Hematopoietic multipotent progenitor cell treated with erythropoietin and hydrocortisone succinate and interleukin-3 and kit ligand, for 4 days (in vitro differentiated cells): ENCODE data around the gene CDKN2D.

ENCODE experiments used
- DNase-seq: peaks from one replicate; pipeline ENCODE4 v3.0.0-alpha.2; 2015

The CDKN2D gene

DNA sequence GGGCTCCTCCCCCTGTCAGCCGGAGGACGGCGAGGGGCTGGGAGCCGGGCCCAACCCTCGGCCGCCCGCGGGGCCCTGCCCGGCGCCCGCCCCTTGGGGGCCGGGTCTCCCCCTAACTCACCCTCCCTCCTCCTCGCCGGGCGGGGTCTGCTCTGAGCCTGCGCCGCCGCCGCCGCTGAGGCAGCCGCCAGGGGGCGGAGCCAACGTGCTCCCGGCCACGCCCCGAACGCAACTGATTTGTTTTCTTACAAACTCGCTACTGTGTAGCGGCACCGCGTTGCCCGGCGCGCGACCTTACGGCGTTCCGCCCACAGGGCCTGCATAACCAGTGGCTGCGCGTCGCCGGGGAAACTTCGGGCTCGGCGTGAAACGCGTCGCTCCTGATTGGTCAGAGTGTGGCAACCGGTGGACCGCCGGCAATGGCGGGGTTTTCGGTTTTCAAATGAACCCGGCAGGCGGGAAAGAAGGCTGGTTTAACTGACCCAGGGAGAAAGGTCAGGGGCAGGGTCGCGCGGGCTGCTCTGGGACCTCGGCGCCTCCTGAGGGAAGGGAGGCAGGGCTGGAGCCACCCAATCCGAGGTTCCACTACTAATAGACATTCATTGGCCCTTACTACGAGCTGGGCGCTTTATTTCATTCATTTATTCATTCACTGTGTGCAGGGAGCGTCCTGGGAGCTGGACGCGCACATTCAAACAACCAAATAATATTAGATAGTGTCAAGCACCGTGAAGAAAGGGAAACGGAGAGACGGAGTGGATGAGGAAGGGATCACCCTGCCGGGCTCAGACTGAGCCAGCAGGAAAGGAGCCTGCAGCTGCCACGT, at the start of gene CDKN2D:
Gene CDKN2D, minus strand, starts transcription at position 154 of the 826 bp plus-strand sequence. CDS start 326 bp downstream, outside the sequence.
- peak; percentile 100 for DNase-seq

DNA sequence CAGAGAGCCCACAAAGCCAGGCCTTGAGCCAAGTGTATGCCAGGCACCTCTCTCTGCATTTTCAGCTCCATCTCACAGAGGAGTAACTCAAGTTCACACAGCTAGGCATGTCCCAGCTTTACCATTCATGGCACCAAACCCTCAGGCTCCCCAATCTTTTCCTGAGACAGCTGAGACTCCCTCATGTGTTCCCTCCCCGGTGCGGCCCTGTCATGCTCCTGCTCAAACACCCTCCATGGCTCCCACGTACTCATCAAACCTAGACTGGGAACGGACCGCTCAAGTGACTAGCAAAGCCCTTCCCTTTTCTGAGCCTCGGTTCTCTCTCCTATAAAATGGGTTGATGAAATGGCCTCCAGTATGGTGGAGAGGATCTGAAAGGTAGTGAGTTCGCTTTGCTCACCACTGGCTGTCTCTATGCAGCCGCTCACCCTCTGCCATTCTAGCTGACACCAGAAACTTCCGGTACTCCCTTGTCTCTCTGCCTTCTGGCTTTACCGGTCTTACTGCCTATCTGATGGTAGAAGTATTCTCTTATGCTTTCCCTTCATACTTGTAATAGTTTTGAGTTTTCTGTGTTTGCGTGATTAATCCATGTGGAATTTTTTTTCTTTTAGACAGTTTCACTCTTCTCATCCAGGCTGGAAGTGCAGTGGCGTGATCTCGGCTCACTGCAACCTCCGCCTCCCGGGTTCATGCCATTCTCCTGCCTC, 48.8 kb upstream of the CDKN2D start:
- peak; percentile 49 for DNase-seq

DNA sequence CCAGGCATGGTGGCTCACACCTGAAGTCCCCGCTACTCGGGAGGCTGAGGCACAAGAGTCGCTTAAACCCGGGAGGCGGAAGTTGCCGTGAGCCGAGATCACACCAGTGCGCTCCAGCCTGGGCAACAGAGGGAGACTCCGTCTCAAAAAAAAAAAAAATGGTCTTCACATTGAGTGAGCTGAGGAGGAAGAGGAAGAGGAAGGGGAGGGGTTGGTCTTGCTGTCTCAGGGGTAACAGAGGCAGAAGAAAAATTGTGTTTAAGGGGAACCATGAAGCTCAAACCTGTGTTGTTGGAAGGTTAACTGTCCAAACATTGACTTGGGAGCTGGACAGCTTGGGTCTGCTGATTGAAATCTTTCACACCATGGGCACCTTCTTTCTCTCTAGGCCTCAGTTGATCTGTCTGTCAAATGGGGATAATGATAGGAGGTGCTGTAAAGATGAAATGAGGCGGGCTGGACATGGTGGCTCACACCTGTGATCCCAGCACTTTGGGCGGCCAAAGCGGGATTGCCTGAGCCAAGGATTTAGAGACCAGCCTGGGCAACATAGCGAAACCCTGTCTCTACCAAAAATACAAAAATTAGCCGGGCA, 46.7 kb upstream of the CDKN2D start:
- DNase-seq: no peak

DNA sequence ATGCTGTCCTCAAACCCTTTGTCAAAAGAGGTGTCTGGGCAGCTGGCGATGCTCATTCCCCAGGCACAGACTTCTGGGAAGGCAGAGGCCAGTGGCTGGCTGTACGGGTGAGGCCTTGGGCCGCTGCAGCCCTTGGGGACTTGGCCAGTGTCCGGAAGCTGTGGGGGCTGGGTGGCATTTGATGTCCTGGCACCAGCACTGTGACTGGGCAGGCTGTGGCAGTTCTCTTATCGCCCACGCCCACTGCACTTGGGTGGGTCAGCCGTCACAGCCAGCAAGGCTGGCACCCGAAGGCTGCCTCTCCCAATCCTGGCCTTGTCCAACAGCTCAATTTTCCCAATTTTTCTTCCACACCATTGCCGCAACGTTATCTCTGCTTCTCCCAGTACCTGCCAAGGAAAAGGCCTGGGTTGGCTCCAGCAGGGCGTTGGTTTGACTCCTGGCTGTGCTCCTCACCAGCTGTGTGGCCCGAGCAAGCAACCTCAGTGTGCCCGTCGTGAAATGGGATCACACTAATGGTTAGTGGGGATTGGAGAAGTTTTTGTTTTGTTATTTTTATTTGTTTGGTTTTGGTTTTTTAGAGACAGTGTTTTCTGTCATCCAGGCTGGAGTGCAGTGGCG, 43.8 kb upstream of the CDKN2D start:
- peak; percentile 57 for DNase-seq

DNA sequence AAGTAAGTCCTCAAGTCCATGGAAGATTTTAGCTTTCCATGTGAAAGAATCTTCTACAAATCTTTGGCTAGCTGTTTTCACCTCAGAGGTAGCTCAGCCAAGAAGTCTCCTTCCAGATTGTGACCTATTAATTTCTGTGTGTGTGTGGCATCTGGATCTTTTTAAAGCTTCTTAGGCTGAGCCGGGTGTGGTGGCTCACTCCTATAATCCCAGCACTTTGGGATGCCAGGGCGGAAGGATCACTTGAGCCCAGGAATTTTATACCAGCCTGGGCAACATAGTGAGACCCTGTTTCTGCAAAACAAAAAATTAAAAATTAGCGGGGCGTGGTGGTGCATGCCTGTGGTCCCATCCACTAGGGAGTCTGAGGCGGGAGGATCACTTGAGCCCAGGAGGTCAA, 43.1 kb upstream of the CDKN2D start:
- no peak for DNase-seq

DNA sequence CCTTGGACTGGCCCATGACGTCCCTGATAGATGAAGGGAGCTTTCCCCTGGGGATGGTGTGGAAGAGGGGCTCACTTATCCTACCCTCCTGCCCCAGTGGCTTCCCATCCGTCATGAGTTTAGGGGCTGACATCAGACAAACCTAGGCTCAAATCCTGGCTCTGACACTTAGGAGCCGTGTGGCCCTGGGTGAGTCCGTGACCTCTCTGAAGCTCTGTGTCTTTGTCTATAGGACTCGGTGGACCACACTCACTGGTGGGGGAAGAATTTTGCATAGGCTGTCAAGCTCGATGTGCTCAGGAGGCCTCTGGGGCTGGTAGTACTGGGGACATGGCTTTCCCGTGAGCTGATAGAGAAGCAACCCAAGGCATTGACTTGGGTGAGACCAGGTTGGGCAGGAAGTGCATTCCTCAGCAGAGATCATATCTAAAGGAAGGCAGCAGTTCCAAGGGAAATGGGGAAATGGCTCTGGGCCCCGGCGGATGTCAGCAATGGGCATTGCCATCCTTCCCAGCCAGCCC, 35.7 kb upstream of the CDKN2D start:
- peak; percentile 33 for DNase-seq

DNA sequence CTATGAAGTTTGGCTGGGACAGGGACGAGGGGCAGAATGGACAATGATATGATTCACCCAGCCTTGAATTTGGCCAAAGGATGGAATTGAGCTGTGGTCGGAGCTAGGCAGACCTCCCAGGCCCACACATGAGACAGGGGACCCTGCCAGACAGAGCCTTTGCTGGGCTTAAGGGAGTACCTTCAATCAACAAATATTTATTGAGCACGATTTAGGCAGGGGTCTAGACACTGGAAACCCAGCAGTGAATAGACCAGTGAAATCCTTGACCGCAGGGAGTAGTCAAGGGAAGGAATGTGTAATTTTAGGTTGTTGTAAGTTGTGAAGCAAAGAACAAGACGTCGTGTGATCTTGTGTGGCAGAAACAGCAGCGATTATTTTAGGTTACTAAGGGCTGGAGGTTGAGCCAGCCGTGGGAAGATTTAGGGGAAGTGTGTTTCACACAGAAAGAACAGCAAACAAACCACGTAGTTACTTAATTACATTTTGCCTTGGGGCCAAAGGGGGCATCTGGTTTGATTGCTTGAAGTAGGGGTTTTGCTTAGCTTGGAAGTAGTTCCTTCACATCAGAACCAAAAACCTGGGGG, 35.2 kb upstream of the CDKN2D start:
- DNase-seq: peak; percentile 84

DNA sequence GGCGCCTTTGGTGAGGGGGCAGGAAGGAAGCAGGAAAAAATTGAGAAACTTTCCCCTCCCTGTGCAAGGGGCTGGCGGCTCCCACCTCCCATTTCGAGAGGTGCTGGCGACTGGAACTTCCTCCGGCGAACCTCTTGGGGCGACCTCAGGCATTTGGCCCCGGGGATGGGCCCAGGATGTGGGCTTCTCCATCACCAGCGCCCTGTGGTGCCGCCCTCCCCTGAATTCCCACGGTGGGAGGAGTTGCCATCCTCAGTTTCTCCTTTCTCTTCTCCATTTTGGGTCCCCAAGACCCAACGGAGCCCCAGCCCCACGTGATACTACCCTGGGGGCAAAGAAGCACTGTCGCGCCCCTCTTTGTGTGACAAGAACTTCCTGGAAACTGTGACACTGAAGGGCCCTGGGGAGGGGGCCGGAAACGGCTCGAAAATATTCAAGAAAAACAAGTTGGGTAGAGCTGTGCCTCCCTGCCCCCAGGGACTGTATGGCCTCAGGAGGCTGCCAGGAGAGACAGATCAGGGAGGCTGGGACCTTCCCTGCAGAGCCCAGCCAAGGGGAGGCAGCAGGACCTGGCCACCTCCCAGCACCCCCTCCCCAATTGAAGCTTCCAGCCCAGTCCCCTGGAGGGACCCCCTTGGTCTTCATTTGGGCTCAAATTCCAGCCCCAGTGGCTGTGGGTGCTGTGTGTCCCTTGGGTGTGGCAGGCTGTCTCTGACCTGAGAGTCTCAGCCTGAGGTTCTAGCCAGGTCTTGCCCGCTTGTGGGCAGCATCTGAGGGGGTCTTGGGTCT, 34.5 kb upstream of the CDKN2D start:
- DNase-seq: peak; percentile 69

DNA sequence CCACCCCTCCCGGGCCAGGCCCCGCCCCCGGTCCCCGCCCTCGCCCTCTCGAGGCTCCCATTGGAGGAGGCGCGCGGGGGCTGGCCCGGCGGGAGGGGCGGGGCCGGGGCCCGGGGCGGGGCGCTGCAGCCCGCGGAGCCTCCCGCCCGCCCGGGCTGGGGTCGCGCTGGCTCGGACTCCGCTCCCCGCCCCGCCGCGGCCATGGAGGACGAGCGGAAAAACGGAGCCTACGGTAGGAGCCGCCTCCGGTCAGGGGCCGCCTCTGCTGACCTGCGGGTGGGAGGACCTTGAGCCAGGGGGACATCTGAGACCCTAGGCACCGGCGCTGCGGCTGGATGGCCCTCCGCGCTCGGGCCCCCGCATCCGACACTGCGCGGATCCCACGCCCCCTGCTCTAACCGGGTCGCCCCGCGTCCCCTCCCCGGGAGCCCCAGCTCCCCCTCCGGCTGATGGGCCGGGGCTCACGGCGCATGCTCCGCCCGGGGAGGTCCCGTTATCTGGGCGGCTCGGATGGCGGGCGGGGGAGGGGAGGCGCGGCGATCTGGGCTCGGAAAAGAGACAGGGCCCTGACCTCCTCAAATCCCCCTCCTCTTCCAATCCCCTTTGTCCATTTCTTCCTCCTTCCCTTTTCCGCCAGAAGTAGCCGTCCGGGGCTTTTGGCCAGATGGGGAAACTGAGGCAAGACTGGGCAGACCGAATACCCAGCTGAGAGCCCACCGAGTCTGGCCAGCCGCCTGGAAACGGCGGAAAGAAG, 33.7 kb upstream of the CDKN2D start:
- peak; percentile 93 for DNase-seq

DNA sequence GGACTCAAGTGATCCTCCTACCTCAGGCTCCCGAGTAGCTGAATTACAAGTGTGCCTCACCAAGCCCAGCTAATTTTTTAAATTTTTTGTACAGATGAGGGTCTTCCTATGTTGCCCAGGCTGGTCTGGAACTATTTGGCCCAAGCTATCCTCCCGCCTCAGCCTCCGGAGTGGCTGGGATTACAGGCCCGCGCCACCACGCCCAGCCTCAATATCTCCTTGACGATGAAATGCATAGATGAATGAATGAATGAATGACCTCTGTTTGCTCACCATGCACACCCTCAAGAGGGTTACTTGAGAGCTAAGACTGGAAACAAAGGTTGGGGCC, 33.2 kb upstream of the CDKN2D start:
- DNase-seq: no peak

DNA sequence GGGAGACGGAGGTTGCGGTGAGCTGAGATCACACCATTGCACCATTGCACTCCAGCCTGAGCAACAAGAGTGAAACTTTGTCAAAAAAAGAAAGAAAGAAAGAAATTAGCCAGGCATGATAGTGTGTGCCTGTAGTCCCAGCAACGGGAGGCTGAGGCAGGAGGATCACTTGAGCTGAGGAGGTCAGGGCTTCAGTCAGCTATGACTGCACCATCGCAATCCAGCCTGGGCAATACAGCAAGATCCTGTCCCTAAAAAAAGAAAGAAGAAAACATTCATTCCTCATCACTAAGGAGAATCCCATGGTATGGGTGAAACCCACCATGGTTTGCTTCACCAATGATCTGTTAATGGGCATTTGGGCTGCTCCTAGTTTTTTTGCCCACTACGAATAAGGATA, 31.4 kb upstream of the CDKN2D start:
- DNase-seq: no peak

DNA sequence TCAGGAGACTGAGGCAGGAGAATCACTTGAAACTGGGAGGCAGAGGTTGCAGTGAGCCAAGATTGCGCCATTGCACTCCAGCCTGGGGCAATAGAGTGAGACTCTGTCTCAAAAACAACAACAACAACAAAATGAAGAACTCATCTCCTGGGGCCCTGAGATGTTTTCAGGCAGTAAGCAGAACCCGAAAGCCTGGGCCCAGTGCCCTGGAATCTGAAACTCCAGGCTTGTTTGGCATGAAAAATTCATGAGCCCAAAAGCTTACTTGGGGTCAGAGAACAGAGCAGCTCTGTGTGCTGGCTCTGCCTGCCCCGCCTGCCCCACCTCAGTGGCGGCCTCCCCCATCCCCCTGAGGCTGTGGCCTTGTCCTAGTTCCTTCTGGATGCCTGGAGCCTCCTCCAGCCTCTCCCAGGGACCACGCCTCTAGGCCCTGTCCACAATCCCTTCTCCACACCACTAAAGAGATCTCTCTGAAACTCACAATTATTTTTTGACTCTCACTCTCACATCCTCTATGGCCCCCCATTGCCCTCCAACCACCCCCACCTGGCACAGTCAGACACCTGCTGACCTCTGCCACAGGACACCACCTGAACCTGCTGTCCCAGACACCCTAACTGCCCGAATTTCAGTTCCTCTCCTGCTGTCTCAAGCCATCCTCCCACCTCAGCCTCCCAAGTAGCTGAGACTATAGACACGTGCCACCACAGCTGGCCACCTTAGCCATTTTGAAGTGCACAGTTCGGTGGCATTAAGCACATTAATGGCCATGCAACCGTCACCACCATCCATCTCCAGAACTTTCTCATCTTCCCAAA, 25.2 kb upstream of the CDKN2D start:
- DNase-seq: no peak

DNA sequence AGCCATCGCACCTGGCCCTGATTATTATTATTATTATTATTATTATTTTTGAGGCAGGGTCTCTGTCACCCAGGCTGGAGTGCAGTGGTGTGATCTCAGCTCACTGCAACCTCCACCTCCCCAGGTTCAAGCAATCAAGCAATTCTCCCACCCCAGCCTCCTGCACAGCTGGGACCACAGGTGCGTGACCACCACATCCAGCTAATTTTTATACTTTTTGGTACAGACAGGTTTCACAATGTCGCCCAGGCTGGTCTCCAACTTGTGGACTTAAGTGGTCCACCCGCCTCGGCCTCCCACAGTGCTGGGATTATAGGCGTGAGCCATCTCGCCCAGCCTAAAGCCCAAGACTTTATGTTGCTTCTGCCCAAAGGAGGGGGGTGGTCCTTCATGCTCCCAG, 24.4 kb upstream of the CDKN2D start:
- no peak for DNase-seq

DNA sequence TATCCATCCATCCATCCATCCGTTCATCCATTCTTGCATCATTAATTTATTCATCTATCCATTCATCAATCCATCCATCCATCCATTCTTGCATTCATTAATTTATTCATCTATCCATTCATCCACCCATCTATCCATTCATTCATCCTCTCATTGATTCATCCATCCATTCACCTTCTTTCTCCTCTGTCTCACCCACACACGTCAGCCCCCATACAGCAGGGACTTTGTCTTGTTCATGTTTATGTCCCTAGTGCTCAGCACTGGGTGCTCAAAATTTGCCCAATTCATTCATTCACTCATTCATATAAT, 19.0 kb upstream of the CDKN2D start:
- no peak for DNase-seq

DNA sequence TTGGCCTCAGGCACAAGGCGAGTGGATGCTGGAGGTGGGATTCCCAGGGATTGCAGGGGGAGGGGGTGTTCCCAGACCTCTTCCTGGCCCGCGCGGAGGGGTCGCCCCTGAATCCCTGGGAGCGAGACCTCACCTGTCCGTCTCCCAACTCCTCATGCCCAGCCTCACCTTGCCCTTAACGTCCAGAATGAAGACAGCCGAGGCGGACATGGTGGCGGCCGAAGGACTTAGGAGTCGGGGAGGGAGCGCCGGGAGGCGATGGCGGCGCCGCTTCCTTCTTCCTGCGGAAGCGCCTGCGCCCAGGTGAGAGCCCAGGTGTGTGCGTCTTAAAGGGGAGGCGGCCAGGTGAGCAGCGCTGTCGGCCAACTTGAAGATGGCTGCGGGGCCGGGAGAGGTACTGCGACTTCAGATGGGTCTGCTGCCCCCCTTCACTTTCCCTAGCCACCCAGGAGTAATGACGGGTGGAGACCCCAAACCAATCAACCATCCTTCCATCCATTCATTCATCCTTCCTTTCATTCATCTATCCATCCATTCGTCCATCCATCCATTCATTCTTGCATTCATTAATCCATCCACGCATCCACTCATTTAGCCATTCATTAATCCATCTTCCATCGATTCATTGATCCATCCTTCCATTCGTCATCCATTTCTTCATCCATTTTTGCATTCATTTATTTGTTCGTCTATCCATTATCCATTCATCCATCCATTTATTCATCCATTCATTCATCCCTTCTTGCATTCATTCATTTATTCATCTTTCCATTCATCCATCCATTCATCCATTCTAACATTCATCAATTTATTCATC, 18.5 kb upstream of the CDKN2D start, which contains the start of gene AP1M2:
Gene AP1M2, minus strand, starts transcription at position 291 of the 817 bp plus-strand sequence. Its CDS starts 81 bp downstream, at position 210.
- DNase-seq: no peak

DNA sequence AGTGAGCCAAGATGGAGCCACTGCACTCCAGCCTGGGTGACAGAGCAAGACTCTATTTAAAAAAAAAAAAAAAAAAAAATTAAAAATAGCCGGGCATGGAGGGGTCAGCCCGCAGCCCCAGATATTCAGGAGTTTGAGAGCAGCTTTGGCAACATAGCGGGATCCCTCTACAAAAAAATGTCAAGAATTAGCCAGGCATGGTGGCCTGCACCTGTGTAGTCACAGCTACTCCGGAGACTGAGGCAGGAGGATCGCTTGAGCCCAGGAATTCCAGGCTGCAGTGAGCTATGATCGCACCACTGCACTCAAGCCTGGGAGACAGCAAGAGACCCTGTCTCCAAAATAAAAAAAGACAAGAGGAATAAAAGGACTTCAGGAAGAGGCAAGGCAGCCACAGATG, 17.6 kb upstream of the CDKN2D start:
- DNase-seq: no peak

DNA sequence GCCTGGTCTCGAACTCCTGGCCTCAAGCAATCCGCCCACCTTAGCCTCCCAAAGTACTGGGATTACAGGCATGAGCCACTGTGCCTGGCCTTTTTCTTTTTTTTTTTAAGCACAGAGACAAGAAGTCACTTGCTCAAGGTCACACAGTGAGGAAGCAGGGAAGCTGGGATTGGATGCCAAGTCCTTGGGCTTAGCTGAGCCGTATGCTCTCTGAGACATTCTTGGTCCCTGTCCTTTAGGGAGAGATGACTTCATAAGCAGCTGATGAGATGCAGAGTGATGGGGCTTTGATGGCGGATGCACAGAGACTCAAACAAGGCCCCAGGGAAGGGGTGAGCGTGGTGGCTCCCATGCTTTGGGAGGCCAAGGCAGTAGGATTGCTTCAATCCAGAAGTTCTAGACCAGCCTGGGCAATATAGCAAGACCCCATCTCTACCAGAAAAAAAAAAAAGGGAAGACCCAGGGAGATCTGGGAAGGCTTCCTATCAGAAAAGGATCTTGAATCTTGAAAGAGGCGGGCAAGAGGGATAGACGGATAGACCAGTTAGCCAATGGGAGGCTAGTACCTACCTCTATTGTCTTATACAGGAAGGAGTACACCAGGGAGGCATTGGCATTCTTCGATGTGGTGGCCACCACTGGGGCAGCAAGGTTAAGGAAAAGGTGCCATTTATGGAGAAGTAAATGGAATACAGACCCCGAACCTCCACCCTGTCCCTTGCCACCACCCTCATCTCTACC, 14.4 kb upstream of the CDKN2D start:
- DNase-seq: no peak

DNA sequence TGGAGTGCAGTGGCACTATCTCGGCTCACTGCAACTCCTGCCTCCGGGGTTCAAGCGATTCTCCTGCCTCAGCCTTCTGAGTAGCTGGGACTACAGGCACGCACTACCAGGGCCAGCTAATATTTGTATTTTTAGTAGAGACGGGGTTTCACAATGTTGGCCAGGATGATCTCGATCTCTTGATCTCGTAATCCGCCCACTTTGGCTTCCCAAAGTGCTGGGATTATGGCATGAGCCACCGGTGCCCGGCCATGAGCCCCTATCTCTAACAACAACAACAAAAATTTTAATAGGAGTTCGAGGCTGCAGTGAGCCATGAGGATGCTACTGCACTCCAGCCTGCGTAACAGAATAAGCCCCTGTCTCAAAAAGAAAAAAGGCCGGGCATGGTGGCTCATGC, 13.3 kb upstream of the CDKN2D start:
- DNase-seq: no peak
